ENCODE data around the gene ABHD6.

DNA sequence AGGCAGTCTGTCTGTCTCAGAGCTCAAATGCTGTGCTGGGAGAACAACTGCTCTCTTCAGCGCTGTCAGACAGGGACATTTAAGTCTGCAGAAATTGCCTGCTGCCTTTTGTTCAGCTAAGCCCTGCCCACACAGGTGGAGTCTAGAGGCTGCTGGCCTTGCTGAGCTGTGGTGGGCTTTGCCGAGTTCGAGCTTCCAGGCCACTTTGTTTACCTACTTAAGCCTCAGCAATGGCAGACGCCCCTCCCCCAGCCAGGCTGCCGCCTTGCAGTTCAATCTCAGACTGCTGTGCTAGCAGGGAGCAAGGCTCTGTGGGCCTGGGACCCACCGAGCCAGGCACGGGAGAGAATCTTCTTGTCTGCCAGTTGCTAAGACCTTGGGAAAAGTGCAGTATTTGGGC lies 43.5 kb downstream of the ABHD6 start:
- TF ChIP-seq DPF2 (IDR thresholded peaks at IDR 0.05) (no peak), SMC3 (conservative IDR thresholded peaks at IDR 0.05; ENCODE audit: insufficient read depth, low read depth, low read length) (no peak)
- TF ChIP-seq, protein P1, sequence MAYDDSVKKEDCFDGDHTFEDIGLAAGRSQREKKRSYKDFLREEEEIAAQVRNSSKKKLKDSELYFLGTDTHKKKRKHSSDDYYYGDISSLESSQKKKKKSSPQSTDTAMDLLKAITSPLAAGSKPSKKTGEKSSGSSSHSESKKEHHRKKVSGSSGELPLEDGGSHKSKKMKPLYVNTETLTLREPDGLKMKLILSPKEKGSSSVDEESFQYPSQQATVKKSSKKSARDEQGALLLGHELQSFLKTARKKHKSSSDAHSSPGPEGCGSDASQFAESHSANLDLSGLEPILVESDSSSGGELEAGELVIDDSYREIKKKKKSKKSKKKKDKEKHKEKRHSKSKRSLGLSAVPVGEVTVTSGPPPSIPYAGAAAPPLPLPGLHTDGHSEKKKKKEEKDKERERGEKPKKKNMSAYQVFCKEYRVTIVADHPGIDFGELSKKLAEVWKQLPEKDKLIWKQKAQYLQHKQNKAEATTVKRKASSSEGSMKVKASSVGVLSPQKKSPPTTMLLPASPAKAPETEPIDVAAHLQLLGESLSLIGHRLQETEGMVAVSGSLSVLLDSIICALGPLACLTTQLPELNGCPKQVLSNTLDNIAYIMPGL (CRISPR knock-in tag; IDR thresholded peaks at IDR 0.05) = no peak

All from K562 (cell line).